Measurements from ENCODE around the gene PLCB3.

Gene PLCB3

DNA sequence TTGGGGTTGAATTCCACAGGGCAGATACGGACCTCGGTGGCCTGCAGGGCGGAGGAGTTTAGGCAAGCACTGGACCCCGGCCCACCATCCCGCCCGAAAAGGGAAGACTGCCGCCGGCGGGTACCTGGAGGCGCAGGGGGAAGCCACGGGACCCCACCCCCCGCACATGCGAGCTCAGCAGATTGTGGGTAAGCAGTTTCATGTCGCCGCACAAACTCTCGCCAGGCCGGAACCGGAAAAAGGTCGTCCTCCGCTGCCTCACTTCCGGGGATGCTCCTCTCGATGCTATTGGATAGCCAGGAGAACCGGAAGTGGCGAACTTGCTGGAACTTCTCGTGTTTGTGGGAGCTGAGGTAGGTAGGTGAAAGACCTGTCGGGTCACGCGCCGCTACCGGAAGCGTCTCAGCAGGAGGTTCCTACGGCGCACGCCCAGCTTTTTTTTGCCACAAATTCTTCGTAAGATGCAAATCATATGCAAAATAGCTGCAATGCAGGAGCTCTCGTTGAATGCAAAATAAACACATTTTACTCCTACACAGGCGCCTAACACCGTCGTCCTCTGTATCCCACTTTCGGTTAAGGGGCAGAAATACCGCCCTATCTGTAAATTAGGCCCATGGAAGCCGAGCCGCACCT, 66.1 kb downstream of the PLCB3 start, which contains the start of gene TRMT112:
TRMT112 (minus strand) TSS at position 235 of the 636 bp plus-strand sequence; CDS start at position 202, 33 bp downstream.
- DNase-seq (ENCODE audit: low read depth): peak; percentile 92
- peak within 1 kb of the TSS; percentile 62 for H3K4me3 ChIP-seq (ENCODE audit: control insufficient read depth, low read depth, low read length)
- TF ChIP-seq, protein P1, sequence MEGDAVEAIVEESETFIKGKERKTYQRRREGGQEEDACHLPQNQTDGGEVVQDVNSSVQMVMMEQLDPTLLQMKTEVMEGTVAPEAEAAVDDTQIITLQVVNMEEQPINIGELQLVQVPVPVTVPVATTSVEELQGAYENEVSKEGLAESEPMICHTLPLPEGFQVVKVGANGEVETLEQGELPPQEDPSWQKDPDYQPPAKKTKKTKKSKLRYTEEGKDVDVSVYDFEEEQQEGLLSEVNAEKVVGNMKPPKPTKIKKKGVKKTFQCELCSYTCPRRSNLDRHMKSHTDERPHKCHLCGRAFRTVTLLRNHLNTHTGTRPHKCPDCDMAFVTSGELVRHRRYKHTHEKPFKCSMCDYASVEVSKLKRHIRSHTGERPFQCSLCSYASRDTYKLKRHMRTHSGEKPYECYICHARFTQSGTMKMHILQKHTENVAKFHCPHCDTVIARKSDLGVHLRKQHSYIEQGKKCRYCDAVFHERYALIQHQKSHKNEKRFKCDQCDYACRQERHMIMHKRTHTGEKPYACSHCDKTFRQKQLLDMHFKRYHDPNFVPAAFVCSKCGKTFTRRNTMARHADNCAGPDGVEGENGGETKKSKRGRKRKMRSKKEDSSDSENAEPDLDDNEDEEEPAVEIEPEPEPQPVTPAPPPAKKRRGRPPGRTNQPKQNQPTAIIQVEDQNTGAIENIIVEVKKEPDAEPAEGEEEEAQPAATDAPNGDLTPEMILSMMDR (IDR thresholded peaks at IDR 0.05; ENCODE audit: control insufficient read depth, insufficient read depth, low read depth, low read length, missing control alignments): no peak

DNA sequence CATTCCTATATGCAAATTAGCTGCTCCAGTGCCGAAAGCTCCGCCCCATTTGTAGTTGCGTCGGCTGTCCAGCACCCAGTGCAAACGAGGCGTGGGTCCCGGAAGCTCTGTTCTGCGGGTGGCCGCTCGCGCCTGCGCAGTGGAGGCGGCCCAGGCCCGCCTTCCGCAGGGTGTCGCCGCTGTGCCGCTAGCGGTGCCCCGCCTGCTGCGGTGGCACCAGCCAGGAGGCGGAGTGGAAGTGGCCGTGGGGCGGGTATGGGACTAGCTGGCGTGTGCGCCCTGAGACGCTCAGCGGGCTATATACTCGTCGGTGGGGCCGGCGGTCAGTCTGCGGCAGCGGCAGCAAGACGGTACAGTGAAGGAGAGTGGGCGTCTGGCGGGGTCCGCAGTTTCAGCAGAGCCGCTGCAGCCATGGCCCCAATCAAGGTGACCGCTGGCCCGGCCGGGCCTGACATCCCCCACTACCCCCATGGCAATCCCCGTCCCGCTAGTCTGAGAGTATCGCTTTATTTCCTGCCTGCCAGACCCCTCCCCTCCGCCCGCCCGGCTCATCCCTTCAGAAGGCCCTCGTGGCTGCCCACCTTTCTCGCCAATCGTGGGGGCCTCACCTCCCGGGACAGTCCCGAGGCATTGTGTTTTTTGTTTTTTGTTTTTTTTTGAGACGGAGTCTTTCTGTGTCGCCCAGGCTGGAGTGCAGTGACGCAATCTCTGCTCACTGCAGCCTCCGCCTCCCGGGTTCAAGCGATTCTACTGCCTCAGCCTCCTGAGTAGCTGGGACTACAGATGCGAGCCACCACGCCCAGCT, 66.8 kb downstream of the PLCB3 start, which contains the start of gene PRDX5:
PRDX5 (plus strand) TSS at position 161 of the 805 bp plus-strand sequence; CDS start at position 256, 95 bp downstream.
- TF ChIP-seq, protein P1 (IDR thresholded peaks at IDR 0.05; ENCODE audit: control insufficient read depth, insufficient read depth, low read depth, low read length, missing control alignments): no peak
- peak; percentile 83 for DNase-seq (ENCODE audit: low read depth)
- peak within 1 kb of the TSS; percentile 62 for H3K4me3 ChIP-seq (ENCODE audit: control insufficient read depth, low read depth, low read length)
